IMR-90 (cell line): Measurements from ENCODE around the gene OR2H1. TPM values are rescaled to one million over a fixed set of nuclear protein-coding genes. Genes with fewer than 3 reads are reported as not detected.

ENCODE experiments used
- ATAC-seq: fragments of 200-7000 bp; cut with Tn5 transposase; 2 replicates; pipeline ENCODE4 v1.9.1; 2020; ENCODE audit warnings: low read depth, mild to moderate bottlenecking, moderate library complexity
- BruUV-seq: library from RNA; stranded (reverse); fragments of 400-500 nt; replicated peaks from 2 replicates; lab custom pipeline; 2021; lab: Mats Ljungman, UMichigan
- CTCF ChIA-PET: fragments of 300-600 bp; formaldehyde crosslinking; extraction: SDS; loops from one replicate; lab custom pipeline; 2021; ENCODE audit warnings: antibody characterized with exemption; lab: Yijun Ruan, JAX
- POLR2A ChIA-PET: fragments of 300-600 bp; sonication (Branson Sonifier 250); formaldehyde crosslinking; loops from one replicate; lab custom pipeline; 2022; ENCODE audit warnings: antibody characterized with exemption; ENCODE audit not compliant: unreplicated experiment; lab: Charles Lee
- DNase-seq: peaks from one replicate; pipeline ENCODE4 v3.0.0; 2013
- H2AFZ ChIP-seq: replicated peaks from 2 replicates; pipeline ENCODE3; 2013; ENCODE audit warnings: low read length, mild to moderate bottlenecking; ENCODE audit not compliant: poor library complexity
- H2AK5ac ChIP-seq: 2 replicates; pipeline ENCODE4 v1.6.1; 2013; ENCODE audit warnings: low read depth, low read length, inconsistent platforms
- H2AK9ac ChIP-seq: replicated peaks from 2 replicates; pipeline ENCODE3; 2013; ENCODE audit warnings: mild to moderate bottlenecking, low read depth, low read length, moderate library complexity; ENCODE audit not compliant: poor library complexity
- H2BK120ac ChIP-seq: 2 replicates; pipeline ENCODE4 v1.6.1; 2013; ENCODE audit warnings: low read depth, low read length, inconsistent platforms
- H2BK15ac ChIP-seq: 3 replicates; pipeline ENCODE4 v1.6.1; 2013; ENCODE audit warnings: low read depth, low read length, inconsistent platforms
- H2BK20ac ChIP-seq: 2 replicates; pipeline ENCODE4 v1.6.1; 2013; ENCODE audit warnings: low read depth, mild to moderate bottlenecking, inconsistent platforms, low read length, moderate library complexity
- H2BK5ac ChIP-seq: 2 replicates; pipeline ENCODE4 v1.6.1; 2013; ENCODE audit warnings: mild to moderate bottlenecking, low read depth, low read length, inconsistent platforms; ENCODE audit not compliant: poor library complexity, severe bottlenecking
- H3K14ac ChIP-seq: replicated peaks from 2 replicates; pipeline ENCODE4 v1.6.1; 2013; ENCODE audit warnings: low read depth, low read length, inconsistent platforms
- H3K18ac ChIP-seq: 2 replicates; pipeline ENCODE4 v1.6.1; 2013; ENCODE audit warnings: low read depth, low read length, control low read depth
- H3K23ac ChIP-seq: 2 replicates; pipeline ENCODE4 v1.6.1; 2013; ENCODE audit warnings: low read depth, low read length, inconsistent platforms
- H3K27ac ChIP-seq: 2 replicates; pipeline ENCODE4 v1.5.1; 2013; ENCODE audit warnings: mild to moderate bottlenecking, control low read depth, low read length; ENCODE audit not compliant: insufficient read depth
- H3K27me3 ChIP-seq: 2 replicates; pipeline ENCODE4 v1.6.1; 2013; ENCODE audit warnings: low read length; ENCODE audit not compliant: control insufficient read depth, insufficient read depth
- H3K36me3 ChIP-seq: 2 replicates; pipeline ENCODE4 v1.6.1; 2013; ENCODE audit warnings: low read length, mixed read lengths; ENCODE audit not compliant: control insufficient read depth, insufficient read depth
- H3K4ac ChIP-seq: 2 replicates; pipeline ENCODE4 v1.6.1; 2013; ENCODE audit warnings: low read depth, low read length, inconsistent platforms
- H3K4me1 ChIP-seq: 2 replicates; pipeline ENCODE4 v1.6.1; 2013; ENCODE audit warnings: low read length, mixed read lengths; ENCODE audit not compliant: control insufficient read depth, insufficient read depth
- H3K4me2 ChIP-seq: 2 replicates; pipeline ENCODE4 v1.6.1; 2013; ENCODE audit warnings: low read depth, mild to moderate bottlenecking, control low read depth, low read length, moderate library complexity
- H3K4me3 ChIP-seq: 2 replicates; pipeline ENCODE4 v1.5.1; 2013; ENCODE audit warnings: low read depth, mild to moderate bottlenecking, control low read depth, low read length, moderate library complexity; ENCODE audit not compliant: insufficient read depth
- H3K56ac ChIP-seq: 2 replicates; pipeline ENCODE4 v1.6.1; 2013; ENCODE audit warnings: low read length, inconsistent platforms; ENCODE audit not compliant: insufficient read depth; ENCODE audit errors: extremely low read depth
- H3K79me1 ChIP-seq, 2 experiments: 2 replicates each; pipeline ENCODE4 v1.6.1; 2013; ENCODE audit warnings: low read length in 2 of 2, inconsistent platforms in 1 of 2, low read depth in 1 of 2
- H3K9ac ChIP-seq: 2 replicates; pipeline ENCODE4 v1.6.1; 2013; ENCODE audit warnings: low read depth, low read length, control low read depth
- H3K9me1 ChIP-seq: 2 replicates; pipeline ENCODE4 v1.6.1; 2013; ENCODE audit warnings: low read length, inconsistent platforms; ENCODE audit not compliant: insufficient read depth
- H3K9me3 ChIP-seq: 2 replicates; pipeline ENCODE4 v1.6.1; 2013; ENCODE audit warnings: low read length; ENCODE audit not compliant: control insufficient read depth, insufficient read depth
- H4K20me1 ChIP-seq: 2 replicates; pipeline ENCODE4 v1.6.1; 2013; ENCODE audit warnings: low read length, inconsistent platforms; ENCODE audit not compliant: insufficient read depth
- H4K5ac ChIP-seq: 2 replicates; pipeline ENCODE4 v1.6.1; 2013; ENCODE audit warnings: mild to moderate bottlenecking, low read depth, low read length, control low read depth
- H4K8ac ChIP-seq, 2 experiments: 2 replicates each; pipeline ENCODE4 v1.6.1; 2013; ENCODE audit warnings: low read depth in 2 of 2, low read length in 2 of 2, control low read depth in 1 of 2, inconsistent platforms in 1 of 2
- H4K91ac ChIP-seq: 2 replicates; pipeline ENCODE4 v1.6.1; 2013; ENCODE audit warnings: low read depth, low read length, inconsistent platforms; ENCODE audit not compliant: insufficient read depth
- BHLHE40 ChIP-seq: fragments of 150-350 bp; IDR thresholded peaks from 2 replicates; pipeline ENCODE4 v1.6.1; 2016; ENCODE audit warnings: mild to moderate bottlenecking, low read depth, low read length
- MAFK ChIP-seq: IDR thresholded peaks from 2 replicates; pipeline ENCODE4 v1.6.1; 2012; ENCODE audit warnings: low read depth, low read length, improper control_type of control experiment
- WGBS, 2 experiments: methylation state at CpG; one replicate each; pipeline versions ENCODE4 v1.1.5 to v1.1.7; 2013; ENCODE audit warnings: missing lambda C conversion rate in 2 of 2; ENCODE audit not compliant: insufficient read length in 1 of 2; ENCODE audit errors: extremely low coverage in 2 of 2; 5-methylcytosine and 5-hydroxymethylcytosine counted together
- dilution Hi-C: fragments of 300-500 bp; cut with HindIII; formaldehyde crosslinking; loops from one replicate; pipeline ENCODE4 v1.14.3; 2018; ENCODE audit warnings: low sequenced_read_pairs; ENCODE audit not compliant: unreplicated experiment
- in situ Hi-C: fragments of 300-500 bp; cut with MboI; formaldehyde crosslinking; loops from 3 replicates; pipeline ENCODE4 v1.14.3; 2019; ENCODE audit warnings: low sequenced_read_pairs, inconsistent platforms, mixed read lengths
- intact Hi-C: fragments of 100-400 bp; cut with micrococcal nuclease; formaldehyde crosslinking; loops from 2 replicates; pipeline ENCODE4 v1.10.0; 2022
- polyA plus RNA-seq, 3 experiments: library from polyadenylated mRNA; depleted of rRNA; stranded (reverse); fragments of >200 nt; gene quantifications; 2 replicates each; pipeline ENCODE4 v1.2.3, GENCODE V29; 2012; ENCODE audit warnings: low replicate concordance in 1 of 3
- total RNA-seq: library from RNA; depleted of rRNA; stranded (reverse); fragments of >200 nt; gene quantifications from 2 replicates; pipeline ENCODE4 v1.2.3, GENCODE V29; 2012

The OR2H1 gene
- total and polyA plus RNA-seq, 2 of the 4 experiments (the other 2 are of a cell fraction), result not detected

DNA sequence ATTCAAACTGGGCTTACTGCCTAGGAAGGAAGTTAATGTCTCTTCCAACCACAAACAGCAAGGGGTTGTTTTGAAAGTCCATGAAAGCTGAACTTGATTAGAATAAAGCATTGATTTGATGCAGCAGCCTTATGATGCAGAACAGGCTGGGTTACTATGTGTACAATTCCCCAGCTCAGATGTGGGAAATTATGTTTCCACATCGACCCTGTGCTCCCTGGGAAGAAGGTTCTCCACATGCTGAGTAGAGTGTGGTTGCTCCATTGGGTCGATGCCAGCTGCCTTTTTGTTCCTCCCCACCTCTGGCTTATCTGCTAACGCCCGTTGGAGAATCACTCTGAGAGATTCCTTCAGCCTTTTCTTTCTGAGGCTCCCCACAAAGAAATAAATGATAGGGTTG, 29.6 kb downstream of the OR2H1 start:
- Histone ChIP-seq H2AK5ac (no peak overlapping the region), H3K4me3 (no peak overlapping the region), H2AK9ac (no peak overlapping the region), H3K14ac (no peak overlapping the region), H3K9ac (no peak overlapping the region), H3K27ac (no peak overlapping the region), H3K56ac (no peak overlapping the region), H3K4me1 (no peaks in the 10 kb centered on the region), H3K4me2 (no peak overlapping the region), H3K4ac (no peak overlapping the region), H2AFZ (no peak overlapping the region), H2BK5ac (no peak overlapping the region), H3K79me1 (no peaks in the 10 kb centered on the region), H4K20me1 (no peaks in the 10 kb centered on the region), H2BK20ac (no peak overlapping the region), H3K9me3 (peaks cover 11% of the 10 kb centered on the region), H3K36me3 (no peaks in the 10 kb centered on the region), H3K23ac (no peak overlapping the region), H2BK120ac (no peak overlapping the region), H4K8ac (no peak overlapping the region), H3K9me1 (no peaks in the 10 kb centered on the region), H2BK15ac (no peak overlapping the region), H3K27me3 (no peaks in the 10 kb centered on the region), H4K91ac (no peak overlapping the region), H3K18ac (no peak overlapping the region), H4K5ac (no peak overlapping the region)
- no peak for ATAC-seq
- ChIA-PET POLR2A (no interaction called here), CTCF (no interaction called here)
- intact Hi-C loops (no loop called here), dilution Hi-C loops (no loop called here), in situ Hi-C loops (no loop called here)
- no CpG with 5 or more reads among the region's 4 CpGs for WGBS, 2 experiments
- BruUV-seq, result no TSS peak
- TF ChIP-seq BHLHE40, result no peak
- no peak for TF ChIP-seq MAFK
- no peak for DNase-seq
